MM.1S (cell line): ENCODE data around the gene FANCE.
A peak's percentile ranks its signal among the peaks of the same experiment; 100 is the strongest.

ENCODE experiments used
- DNase-seq: peaks from one replicate; pipeline ENCODE4 v3.0.0-alpha.2; 2015
- H2AFZ ChIP-seq: fragments of 300-600 bp; sonication (generic); 2 replicates; pipeline ENCODE4 v1.6.0; 2016; ENCODE audit warnings: antibody characterized with exemption, low read length
- H3F3A ChIP-seq: fragments of 300-600 bp; sonication (generic); 2 replicates; pipeline ENCODE4 v1.6.1; 2016; ENCODE audit warnings: mild to moderate bottlenecking, antibody characterized with exemption, low read length, moderate library complexity, mixed read lengths; ENCODE audit not compliant: insufficient read depth
- H3K27ac ChIP-seq: fragments of 300-600 bp; sonication (generic); 2 replicates; pipeline ENCODE4 v1.5.1; 2016; ENCODE audit warnings: mild to moderate bottlenecking, low read length
- H3K27me3 ChIP-seq: fragments of 300-600 bp; sonication (generic); replicated peaks from 2 replicates; pipeline ENCODE4 v1.6.0; 2016; ENCODE audit warnings: low read length; ENCODE audit not compliant: insufficient read depth
- H3K36me3 ChIP-seq: fragments of 300-600 bp; sonication (generic); replicated peaks from 2 replicates; pipeline ENCODE4 v1.6.1; 2016; ENCODE audit warnings: mild to moderate bottlenecking, low read length, mixed read lengths; ENCODE audit not compliant: insufficient read depth
- H3K4me1 ChIP-seq: fragments of 300-600 bp; sonication (generic); 2 replicates; pipeline ENCODE4 v1.6.1; 2016; ENCODE audit warnings: low read length, mixed read lengths
- H3K4me2 ChIP-seq: fragments of 300-600 bp; sonication (generic); 2 replicates; pipeline ENCODE4 v1.6.0; 2016; ENCODE audit warnings: low read depth, low read length
- H3K4me3 ChIP-seq: fragments of 300-600 bp; sonication (generic); 2 replicates; pipeline ENCODE4 v1.5.1; 2016; ENCODE audit warnings: low read length, mixed read lengths
- H3K79me2 ChIP-seq: fragments of 300-600 bp; sonication (generic); 2 replicates; pipeline ENCODE4 v1.6.1; 2016; ENCODE audit warnings: mixed run types, low read length, mixed read lengths
- H3K9ac ChIP-seq: fragments of 300-600 bp; sonication (generic); 2 replicates; pipeline ENCODE4 v1.6.1; 2016; ENCODE audit warnings: low read length, mixed read lengths
- H3K9me2 ChIP-seq: fragments of 300-600 bp; sonication (generic); replicated peaks from 2 replicates; pipeline ENCODE4 v1.6.1; 2016; ENCODE audit warnings: mild to moderate bottlenecking, low read length, mixed read lengths; ENCODE audit not compliant: insufficient read depth
- H3K9me3 ChIP-seq: fragments of 300-600 bp; sonication (generic); replicated peaks from 2 replicates; pipeline ENCODE4 v1.6.1; 2016; ENCODE audit warnings: mild to moderate bottlenecking, low read length, mixed read lengths; ENCODE audit not compliant: insufficient read depth
- H4K20me1 ChIP-seq: fragments of 300-600 bp; sonication (generic); 2 replicates; pipeline ENCODE4 v1.6.1; 2016; ENCODE audit warnings: mild to moderate bottlenecking, low read length, moderate library complexity, mixed read lengths; ENCODE audit not compliant: insufficient read depth
- CTCF ChIP-seq: fragments of 300-600 bp; sonication (generic); IDR thresholded peaks from 2 replicates; pipeline ENCODE4 v1.5.1; 2016; ENCODE audit warnings: antibody characterized with exemption, low read length, mixed read lengths
- EZH2 ChIP-seq: fragments of 300-600 bp; sonication (generic); optimal IDR thresholded peaks from 2 replicates; pipeline ENCODE3; 2017; ENCODE audit warnings: low read depth, mild to moderate bottlenecking, antibody characterized with exemption, low read length, mixed read lengths
- EZH2phosphoT487 ChIP-seq: fragments of 300-600 bp; sonication (generic); IDR thresholded peaks from 2 replicates; pipeline ENCODE4 v1.6.1; 2018; ENCODE audit warnings: antibody characterized with exemption, low read length

FANCE gene

GRCh38 chr6:35451354-35452182 lies 570 bp upstream of the FANCE start:
- no peaks in the 10 kb centered on the region for H3K9me3 ChIP-seq
- no peaks in the 10 kb centered on the region for H4K20me1 ChIP-seq
- no peak for TF ChIP-seq EZH2phosphoT487
- TF ChIP-seq CTCF = no peak
- TF ChIP-seq EZH2 = no peak
- H2AFZ ChIP-seq = peak overlapping the region; percentile 30; the same call in 1 of the 2 replicates
- DNase-seq = no peak
- peaks cover 13% of the 10 kb centered on the region; the same call in 1 of the 2 replicates for H3K27me3 ChIP-seq
- no peaks in the 10 kb centered on the region for H3K9me2 ChIP-seq
- H3K4me2 ChIP-seq = peak overlapping the region; percentile 99
- H3K79me2 ChIP-seq = 0 out of 2 replicates have a peak, but pooled peaks cover 4% of the 10 kb centered on the region
- no peaks in the 10 kb centered on the region for H3F3A ChIP-seq
- no peaks in the 10 kb centered on the region for H3K36me3 ChIP-seq
- H3K4me3 ChIP-seq = peak overlapping the region; percentile 87
- H3K4me1 ChIP-seq = peaks cover 15% of the 10 kb centered on the region
- no peak overlapping the region for H3K27ac ChIP-seq
- no peak overlapping the region for H3K9ac ChIP-seq

GRCh38 chr6:35453236-35453635 lies 1.1 kb downstream of the FANCE start:
- no peak for TF ChIP-seq EZH2phosphoT487
- no peak for TF ChIP-seq EZH2
- no peak for TF ChIP-seq CTCF
- H3K4me2 ChIP-seq = peak overlapping the region; percentile 99
- H3F3A ChIP-seq = no peaks in the 10 kb centered on the region
- H3K4me3 ChIP-seq = peak overlapping the region; percentile 87
- H3K27me3 ChIP-seq = peaks cover 13% of the 10 kb centered on the region; the same call in 1 of the 2 replicates
- H3K9ac ChIP-seq = no peak overlapping the region
- 0 out of 2 replicates have a peak, but pooled peaks cover 4% of the 10 kb centered on the region for H3K79me2 ChIP-seq
- H3K36me3 ChIP-seq = no peaks in the 10 kb centered on the region
- H3K9me3 ChIP-seq = no peaks in the 10 kb centered on the region
- peaks cover 15% of the 10 kb centered on the region for H3K4me1 ChIP-seq
- H4K20me1 ChIP-seq = no peaks in the 10 kb centered on the region
- H3K27ac ChIP-seq = no peak overlapping the region
- H3K9me2 ChIP-seq = no peaks in the 10 kb centered on the region
- DNase-seq = no peak
- H2AFZ ChIP-seq = no peak overlapping the region

- TF ChIP-seq EZH2 = no peak
- no peak for TF ChIP-seq EZH2phosphoT487
- no peak for TF ChIP-seq CTCF
- Histone ChIP-seq H3K27me3 (peaks cover 13% of the 10 kb centered on the region; the same call in 1 of the 2 replicates), H4K20me1 (no peaks in the 10 kb centered on the region), H3K79me2 (0 out of 2 replicates have a peak, but pooled peaks cover 4% of the 10 kb centered on the region), H3F3A (no peaks in the 10 kb centered on the region), H3K27ac (no peak overlapping the region), H3K36me3 (no peaks in the 10 kb centered on the region), H3K4me1 (peaks cover 15% of the 10 kb centered on the region), H3K4me3 (no peak overlapping the region), H3K9me3 (no peaks in the 10 kb centered on the region), H3K9me2 (no peaks in the 10 kb centered on the region), H3K9ac (no peak overlapping the region), H3K4me2 (no peak overlapping the region), H2AFZ (no peak overlapping the region)
- no peak for DNase-seq
Measured at GRCh38 chr6:35454391-35455110, 2.4 kb downstream of the FANCE start.
